Measurements from ENCODE around the gene FN1.

FN1 gene

GRCh38 chr2:215435870-215436704, at the start of gene FN1:
Gene FN1, minus strand, starts transcription at chr2:215436068. Its CDS starts 266 bp downstream, at chr2:215435802.
- DNase-seq (ENCODE audit: low read depth, low spot score), result peak; percentile 93

DNA sequence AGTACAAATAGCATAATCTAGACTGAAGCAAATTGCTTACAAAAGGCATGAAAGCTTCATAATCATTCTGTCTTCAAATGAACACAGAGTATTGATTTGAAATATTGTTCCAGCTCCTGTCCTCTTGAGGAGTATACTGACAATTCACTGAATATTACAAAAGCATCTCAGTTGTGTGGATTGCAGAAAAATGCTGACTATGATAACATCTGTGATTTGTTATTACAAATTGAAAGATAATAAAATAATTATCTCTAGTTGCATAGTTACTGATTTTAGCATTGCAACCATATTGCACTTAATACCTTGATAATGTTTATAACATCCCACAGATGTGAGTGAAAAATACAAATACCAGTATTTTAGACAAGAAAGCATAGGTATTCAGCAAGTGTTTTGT, 49.2 kb upstream of the FN1 start:
- DNase-seq (ENCODE audit: low read depth, low spot score), result no peak

DNA sequence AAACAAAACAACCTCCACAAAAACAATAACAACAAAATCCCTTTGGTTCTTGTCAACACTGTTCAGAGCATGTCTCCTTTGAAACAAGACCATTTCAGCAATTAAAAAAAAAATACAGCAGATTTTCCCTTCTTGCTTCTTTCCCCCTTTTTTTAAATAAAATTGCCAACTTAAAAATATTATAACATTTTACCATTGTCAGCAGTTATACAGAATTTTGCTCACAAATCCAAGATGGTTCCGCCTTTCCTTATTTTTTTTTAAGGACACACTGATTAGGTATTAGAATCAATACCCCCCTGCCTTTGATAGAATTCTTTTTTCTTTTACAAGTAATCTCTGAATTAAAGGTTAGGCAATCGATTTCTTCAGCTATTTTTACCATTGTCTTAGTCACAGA, 48.7 kb upstream of the FN1 start:
- DNase-seq (ENCODE audit: low read depth, low spot score), result no peak

DNA sequence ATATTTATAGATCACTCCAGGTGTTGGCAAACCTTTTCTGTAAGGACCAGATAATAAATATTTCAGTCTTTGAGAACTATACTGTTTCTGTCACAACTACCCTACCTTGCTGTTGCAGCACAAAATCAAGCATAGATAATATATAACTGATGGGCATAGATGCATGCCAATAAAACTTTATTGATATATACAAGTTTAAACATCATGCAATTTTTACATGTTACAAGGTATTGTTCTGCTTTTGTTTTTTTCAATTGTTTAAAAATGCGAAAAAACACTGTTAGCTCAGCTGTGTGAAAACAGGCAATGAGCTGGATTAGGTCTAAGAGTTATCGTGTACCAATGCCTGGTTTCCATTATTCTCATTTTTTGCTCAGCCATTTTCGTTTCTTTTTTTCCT, 47.6 kb upstream of the FN1 start:
- no peak for DNase-seq (ENCODE audit: low read depth, low spot score)

DNA sequence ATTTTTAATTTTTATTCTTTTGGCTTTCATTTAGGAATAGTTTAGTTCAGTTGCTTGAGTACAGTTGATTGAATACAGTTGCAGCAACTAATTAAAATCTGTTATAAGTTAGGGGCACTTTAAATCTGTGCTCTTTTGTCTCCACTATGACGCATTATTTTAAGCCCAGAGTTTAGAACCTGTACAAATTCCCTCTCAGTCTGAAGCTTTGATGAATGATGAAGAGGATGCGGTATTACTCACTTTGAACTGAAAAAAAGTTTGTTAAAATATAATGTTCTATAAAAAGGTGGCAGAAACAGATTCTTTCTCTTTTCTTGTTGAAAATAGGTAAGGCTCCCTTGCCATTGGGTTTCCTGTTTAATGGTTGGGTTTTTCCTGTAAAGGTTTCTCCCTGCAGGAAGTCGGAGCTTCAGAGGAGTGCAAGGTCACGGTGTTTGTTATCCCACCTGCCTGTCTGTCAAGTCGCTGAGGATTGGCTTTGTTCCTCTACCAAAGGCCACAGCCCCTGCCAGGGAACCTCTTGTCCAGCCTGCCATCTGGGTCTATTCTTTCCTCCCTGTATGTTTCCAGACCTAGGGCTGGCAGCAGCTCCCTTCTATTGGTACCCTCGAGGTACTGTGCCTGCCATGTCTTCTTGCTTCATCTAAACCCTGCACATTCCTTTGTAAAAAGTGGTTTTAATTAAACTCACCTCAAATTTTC, 43.8 kb upstream of the FN1 start:
- no peak for DNase-seq (ENCODE audit: low read depth, low spot score)

DNA sequence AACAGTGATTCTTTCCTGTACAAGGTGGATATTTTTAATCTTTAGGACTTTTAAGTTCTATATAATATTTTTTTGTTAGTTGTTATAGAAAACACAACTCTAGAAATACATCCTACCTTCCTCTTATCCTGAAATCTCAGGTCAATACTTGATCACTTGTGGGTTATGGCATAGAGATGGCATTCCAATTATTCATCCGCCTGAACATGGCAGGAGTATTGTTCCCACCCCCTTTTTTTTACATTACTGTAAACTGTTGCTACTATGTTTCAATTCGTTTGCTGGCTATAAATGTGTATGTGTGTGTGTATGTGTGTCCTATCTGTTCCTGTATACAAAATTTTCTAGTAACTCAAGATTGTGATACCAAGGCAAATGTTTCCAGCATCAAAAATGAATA, 43.3 kb upstream of the FN1 start:
- DNase-seq (ENCODE audit: low read depth, low spot score), result no peak

GRCh38 chr2:215476424-215476823, 40.6 kb upstream of the FN1 start:
- DNase-seq (ENCODE audit: low read depth, low spot score), result no peak

- no peak for DNase-seq (ENCODE audit: low read depth, low spot score)
Measured at GRCh38 chr2:215466097-215466909, 30.4 kb upstream of the FN1 start.

DNA sequence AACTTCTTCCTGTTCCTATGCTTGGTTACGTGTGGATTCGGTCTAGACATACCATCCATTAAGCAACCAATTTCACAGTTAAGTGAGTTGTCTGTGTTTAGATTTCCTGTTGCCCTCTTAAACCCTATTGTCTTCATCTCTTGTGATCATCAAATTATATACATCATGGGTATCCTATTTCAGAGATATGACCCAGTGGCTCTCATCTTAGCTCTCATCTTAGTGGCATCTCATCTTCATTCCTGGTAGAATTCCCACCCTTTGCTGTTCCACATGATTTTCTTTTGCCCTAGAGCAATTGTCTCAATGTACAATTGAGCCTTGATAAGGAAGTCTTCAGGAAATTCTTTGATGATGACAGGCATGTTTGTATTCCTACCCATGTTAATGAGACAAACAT, 29.4 kb upstream of the FN1 start:
- no peak for DNase-seq (ENCODE audit: low read depth, low spot score)

DNA sequence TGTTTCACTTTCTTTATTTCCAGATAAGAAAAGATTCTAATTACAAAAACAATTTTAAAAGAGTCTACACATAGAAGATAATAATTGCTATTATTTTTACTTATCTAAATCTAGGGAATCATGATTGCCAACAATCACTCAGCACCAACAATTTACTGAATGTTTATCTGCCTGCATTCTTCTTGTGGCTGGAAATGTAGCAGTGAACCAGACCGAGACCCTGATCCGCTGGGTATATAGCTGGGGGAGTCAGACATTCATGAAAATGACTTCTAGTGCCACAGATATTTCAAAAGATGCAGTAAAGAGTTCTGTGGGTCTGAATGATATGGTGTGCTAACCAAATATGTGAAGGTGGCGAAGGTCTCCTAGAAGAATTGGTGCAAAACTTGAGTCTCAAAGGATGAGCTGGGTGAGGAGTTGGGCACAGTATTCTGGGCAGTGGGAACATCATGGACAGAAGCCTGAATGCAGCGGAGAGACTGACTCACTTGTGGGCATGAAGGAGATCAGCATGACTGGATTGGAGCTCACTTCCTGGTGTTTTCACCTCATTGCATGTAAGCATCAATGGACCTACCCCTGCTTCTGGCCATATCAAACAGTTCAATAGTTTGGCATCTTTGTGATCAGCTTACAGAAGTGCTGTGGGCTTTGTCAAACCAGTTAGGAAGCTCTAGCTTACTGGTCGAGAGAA, 26.1 kb upstream of the FN1 start:
- no peak for DNase-seq (ENCODE audit: low read depth, low spot score)

DNA sequence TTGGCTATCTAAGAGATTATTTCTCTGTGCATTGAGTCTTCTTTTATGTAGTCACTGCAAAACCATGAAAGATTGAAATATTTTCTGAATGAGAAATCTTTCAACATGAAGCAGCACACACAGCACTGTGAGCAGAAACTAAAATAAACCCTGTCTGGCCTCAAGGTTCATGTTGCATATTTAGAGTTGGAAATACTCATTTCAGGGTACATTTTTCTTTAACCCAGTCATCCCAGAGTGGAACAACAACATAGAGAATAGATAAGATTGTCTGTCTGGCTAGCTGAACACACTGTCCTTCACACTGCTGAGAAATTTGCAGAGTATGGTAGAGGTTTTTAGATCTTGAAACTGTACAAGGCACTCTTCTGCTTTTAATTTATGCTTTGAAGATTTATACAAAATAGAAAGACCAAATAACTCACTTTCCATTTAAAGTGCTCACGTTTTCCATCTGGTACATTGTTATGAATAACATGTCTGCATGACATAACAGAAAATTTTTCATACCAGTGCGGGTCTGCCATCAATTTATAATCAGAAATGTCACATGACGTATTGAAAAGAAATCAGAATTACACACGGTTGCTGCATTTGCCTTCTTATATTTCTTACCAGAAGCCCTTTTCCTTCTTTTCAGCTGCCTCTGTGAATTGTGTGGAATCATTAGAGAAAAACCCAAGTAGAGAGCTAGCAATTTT, 25.0 kb upstream of the FN1 start:
- DNase-seq (ENCODE audit: low read depth, low spot score), result peak; percentile 42

DNA sequence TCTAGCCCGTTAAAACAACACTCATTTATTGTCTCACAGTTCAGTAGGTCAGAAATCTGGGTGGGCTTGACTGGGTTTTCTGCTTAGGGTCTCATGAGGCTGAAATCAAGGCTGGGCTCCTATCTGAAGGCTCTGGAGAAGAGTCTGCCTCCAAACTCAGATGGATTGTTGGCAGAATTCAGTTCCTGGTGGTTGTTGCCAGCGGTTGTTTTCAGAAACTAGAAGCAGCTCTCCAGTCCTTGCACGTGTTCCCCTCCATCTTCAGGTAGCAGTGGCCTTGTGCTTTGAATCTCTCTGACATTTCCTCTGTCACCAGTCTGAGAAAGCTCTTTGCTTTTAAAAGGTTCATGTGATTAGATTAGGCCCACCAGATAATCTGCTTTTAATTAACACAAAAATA, 20.1 kb upstream of the FN1 start:
- DNase-seq (ENCODE audit: low read depth, low spot score), result no peak

DNA sequence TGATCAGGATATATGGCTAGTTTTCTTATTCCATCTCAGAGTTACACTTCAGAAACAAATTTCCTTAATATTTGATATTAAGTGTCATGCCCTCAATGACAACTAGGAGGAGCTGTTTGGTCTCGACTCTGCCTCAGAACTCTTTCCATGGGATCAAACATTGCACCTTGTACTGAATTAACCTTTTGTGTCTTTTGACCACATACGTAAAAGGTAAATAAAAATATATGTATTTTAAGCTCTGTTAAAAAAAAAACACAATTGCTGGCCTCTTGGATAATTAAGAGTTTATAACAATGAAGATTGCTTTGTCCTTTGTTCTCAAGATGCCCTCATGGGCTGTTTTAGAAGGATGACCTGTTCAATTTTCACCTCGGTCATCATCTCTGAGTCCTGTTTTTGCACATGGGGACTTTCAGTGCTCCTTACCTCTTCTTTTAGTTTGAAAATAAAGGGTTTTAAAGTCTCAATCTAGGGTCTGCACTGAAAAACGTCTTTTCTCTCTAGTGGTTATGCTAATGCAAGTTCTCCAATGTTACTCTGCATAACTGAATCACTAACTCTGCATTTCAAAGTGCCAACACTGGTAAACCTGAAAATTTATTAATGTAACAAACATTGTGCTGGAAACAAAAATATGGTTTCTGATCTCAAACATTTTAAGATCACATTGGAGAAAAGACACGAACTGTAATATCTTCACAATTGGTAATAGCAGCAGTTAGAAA, 18.8 kb upstream of the FN1 start:
- DNase-seq (ENCODE audit: low read depth, low spot score), result no peak

- DNase-seq (ENCODE audit: low read depth, low spot score), result no peak
Measured at GRCh38 chr2:215452725-215453124, 16.9 kb upstream of the FN1 start.

GRCh38 chr2:215451012-215451756, 15.3 kb upstream of the FN1 start:
- no peak for DNase-seq (ENCODE audit: low read depth, low spot score)

DNA sequence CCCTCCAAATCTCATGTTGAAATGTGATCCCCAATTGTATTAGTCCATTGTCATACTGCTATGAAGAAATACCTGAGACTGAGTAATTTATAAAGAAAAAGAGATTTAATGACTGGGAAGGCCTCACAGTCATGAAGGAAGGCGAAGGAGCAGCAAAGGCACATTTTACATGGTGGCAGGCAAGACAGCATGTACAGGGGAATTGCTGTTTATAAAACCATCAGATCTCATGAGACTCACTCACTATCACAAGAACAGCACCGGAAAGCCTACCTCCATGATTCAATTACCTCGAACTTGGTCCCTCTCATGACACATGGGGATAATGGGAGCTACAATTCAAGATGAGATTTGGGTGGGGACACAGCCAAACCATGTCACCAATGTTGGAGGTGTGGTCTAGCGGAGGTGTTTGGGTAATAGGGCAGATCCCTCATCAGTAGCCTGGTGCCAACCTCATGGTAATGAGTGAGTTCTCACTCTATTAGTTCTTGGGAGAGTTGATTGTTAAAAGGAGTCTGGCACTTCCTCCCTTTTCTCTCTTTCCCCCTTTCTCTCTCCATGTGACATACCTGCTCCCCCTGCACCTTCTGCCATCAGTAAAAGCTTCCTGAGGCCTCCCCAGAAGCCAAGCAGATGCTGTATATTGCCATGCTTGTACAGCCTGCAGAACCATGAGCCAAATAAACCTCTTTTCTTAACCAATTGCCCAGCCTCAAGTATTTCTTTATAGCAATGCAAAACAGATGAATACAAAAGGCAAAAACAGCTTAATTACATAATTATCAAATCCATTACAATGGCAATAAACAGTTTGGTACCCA, 14.5 kb upstream of the FN1 start:
- no peak for DNase-seq (ENCODE audit: low read depth, low spot score)

DNA sequence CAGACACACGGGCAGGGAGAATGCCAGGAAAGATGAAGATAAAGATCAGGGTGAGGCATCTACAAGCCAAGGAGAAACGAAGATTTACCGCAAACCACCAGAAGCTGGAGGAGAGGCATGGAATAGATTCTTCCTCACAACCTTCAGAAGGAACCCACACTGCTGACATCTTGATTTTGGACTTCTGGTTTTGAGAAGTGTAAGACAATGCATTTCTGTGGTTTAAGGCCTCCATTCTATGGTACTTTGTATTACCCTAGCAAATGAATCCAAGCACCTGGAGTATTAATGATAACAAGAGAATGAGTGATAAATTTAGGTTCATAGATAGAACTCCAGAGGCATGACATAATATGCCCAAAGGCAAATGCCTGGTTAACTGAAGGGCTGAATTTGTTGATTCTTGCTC, 11.8 kb upstream of the FN1 start:
- no peak for DNase-seq (ENCODE audit: low read depth, low spot score)

GRCh38 chr2:215447056-215447455, 11.2 kb upstream of the FN1 start:
- DNase-seq (ENCODE audit: low read depth, low spot score), result no peak

- no peak for DNase-seq (ENCODE audit: low read depth, low spot score)
Measured at GRCh38 chr2:215442401-215442787, 6.5 kb upstream of the FN1 start.
